GM12891 (cell line): ENCODE measurements around the gene SLC46A2.
A peak's percentile ranks its signal among the peaks of the same experiment; 100 is the strongest.

Experiments used
- DNase-seq: peaks from one replicate; pipeline ENCODE4 v3.0.0; 2011; ENCODE audit warnings: low spot score; ENCODE audit not compliant: insufficient read length
- FAIRE-seq: peaks from 2 replicates; lab custom pipeline; 2011; peaks lifted over from hg19 to GRCh38; lab: Jason Lieb, UNC
- PAX5 ChIP-seq: IDR thresholded peaks from 2 replicates; pipeline ENCODE4 v1.6.1; 2011; ENCODE audit warnings: low read length, moderate library complexity, mild to moderate bottlenecking; ENCODE audit not compliant: insufficient read depth, severe bottlenecking
- POLR2A ChIP-seq: IDR thresholded peaks from 2 replicates; pipeline ENCODE4 v1.6.1; 2011; ENCODE audit warnings: low read depth, low read length, control low read depth
- POLR2AphosphoS5 ChIP-seq: IDR thresholded peaks from 2 replicates; pipeline ENCODE4 v1.6.1; 2011; ENCODE audit warnings: low read depth, low read length, control low read depth
- POU2F2 ChIP-seq: IDR thresholded peaks from 2 replicates; pipeline ENCODE4 v1.6.1; 2011; ENCODE audit warnings: low read depth, mild to moderate bottlenecking, control low read depth, low read length, moderate library complexity
- SPI1 ChIP-seq: IDR thresholded peaks from 2 replicates; pipeline ENCODE4 v1.6.1; 2011; ENCODE audit warnings: low read depth, low read length, control low read depth
- TAF1 ChIP-seq: IDR thresholded peaks from 2 replicates; pipeline ENCODE4 v1.6.1; 2011; ENCODE audit warnings: low read depth, low read length, control low read depth

Gene SLC46A2

DNA sequence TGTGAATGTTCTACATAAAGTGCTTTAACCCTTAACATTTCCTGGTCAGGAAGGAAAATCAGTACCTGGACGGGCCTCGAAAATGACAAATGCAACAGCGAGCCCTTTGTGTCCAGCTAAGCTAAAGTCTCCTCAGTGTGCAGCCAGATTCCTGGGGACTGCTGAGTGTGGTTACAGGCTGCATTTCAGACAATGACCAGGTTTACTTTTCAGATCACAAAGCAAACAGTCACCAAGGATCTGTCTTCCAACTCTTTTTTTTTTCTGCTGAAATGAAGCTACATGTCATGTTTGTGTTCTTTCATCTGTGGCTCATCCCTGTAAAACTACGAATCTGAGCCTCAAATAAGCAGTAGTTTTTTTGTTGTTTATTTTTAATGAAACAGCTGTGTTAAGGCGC lies 20.8 kb downstream of the SLC46A2 start:
- DNase-seq = no peak
- FAIRE-seq = no peak
- TF ChIP-seq POLR2A (no peak), TAF1 (no peak), POU2F2 (no peak), SPI1 (no peak), POLR2AphosphoS5 (no peak), PAX5 (no peak)

- TF ChIP-seq POLR2AphosphoS5 (no peak), POLR2A (no peak), SPI1 (no peak), POU2F2 (no peak), TAF1 (no peak), PAX5 (peak; percentile 38)
- DNase-seq = no peak
- peak; percentile 75 for FAIRE-seq
Observed at GRCh38 chr9:112869041-112869529, 21.6 kb downstream of the SLC46A2 start.

DNA sequence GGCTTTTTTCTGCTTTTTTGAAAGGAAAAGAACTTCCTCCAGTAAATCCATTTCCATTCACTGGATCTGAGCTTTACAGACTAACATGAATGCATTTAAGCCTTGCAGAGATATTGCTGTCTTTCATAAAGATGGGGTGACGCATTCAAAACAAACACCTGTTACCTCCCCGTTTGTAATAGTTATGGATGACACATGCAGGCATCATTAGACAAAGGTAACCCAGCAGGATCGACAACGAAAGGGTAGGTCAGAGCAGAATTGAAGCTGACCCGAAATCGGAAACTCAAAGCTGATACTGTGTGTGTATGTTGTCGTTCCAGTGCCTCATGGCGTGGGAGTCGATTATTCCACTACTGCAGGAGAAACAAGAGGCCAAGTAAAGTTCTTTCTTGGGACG lies 22.2 kb downstream of the SLC46A2 start:
- TF ChIP-seq POLR2AphosphoS5 = no peak
- TF ChIP-seq TAF1 = no peak
- no peak for TF ChIP-seq POU2F2
- TF ChIP-seq SPI1 = no peak
- no peak for TF ChIP-seq POLR2A
- TF ChIP-seq PAX5 = no peak
- no peak for FAIRE-seq
- no peak for DNase-seq

- peak; percentile 29; the same call in 1 of the 2 replicates for TF ChIP-seq SPI1
- no peak for TF ChIP-seq PAX5
- no peak for TF ChIP-seq POU2F2
- TF ChIP-seq POLR2AphosphoS5 = no peak
- no peak for TF ChIP-seq POLR2A
- TF ChIP-seq TAF1 = no peak
- no peak for FAIRE-seq
Observed at GRCh38 chr9:112867275-112867991, 23.2 kb downstream of the SLC46A2 start.

DNA sequence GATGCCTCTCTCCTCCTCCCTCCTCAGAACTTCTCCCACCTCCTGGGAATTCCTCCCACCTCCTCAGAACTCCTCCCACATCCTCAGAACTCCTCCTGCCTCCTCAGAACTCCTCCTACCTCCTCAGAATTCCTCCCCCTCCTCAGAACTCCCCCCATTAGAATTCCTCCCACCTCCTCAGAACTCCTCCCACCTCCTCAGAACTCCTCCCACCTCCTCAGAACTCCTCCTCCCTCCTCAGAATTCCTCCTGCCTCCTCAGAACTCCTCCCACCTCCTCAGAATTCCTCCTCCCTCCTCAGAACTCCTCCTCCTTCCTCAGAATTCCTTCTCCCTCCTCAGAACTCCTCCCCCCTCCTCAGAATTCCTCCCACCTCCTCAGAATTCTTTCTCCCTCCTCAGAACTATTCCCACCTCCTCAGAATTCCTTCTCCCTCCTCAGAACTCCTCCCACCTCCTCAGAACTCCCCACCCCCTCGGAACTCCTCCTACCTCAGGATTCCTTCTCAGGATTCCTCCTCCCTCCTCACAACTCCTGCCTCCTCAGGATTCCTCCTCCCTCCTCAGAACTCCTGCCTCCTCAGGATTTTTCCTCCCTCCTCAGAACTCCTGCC lies 23.9 kb downstream of the SLC46A2 start:
- TF ChIP-seq POLR2A (no peak), POU2F2 (no peak), POLR2AphosphoS5 (no peak), TAF1 (no peak), SPI1 (no peak), PAX5 (no peak)
- FAIRE-seq (no peak), DNase-seq (no peak)

More at GRCh38 chr9:112867275-112867991, 23.2 kb downstream of the SLC46A2 start:
- no peak for DNase-seq

DNA sequence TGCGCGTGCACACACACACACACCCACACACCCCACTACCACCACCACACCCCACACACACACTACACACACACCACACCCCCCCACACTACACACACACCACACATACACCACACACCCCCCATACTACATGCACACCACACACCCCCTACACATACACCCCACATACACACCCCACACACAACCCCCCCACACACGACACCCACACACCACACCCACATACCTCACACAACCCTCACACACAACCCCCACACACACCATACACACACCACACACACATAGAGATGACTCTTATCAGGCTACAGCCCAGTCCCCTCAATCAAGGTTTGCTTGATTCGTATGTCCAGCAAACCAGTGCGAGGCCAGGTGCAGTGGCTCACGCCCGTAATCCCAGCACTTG lies 25.7 kb downstream of the SLC46A2 start:
- FAIRE-seq = no peak
- TF ChIP-seq POLR2A = no peak
- no peak for TF ChIP-seq PAX5
- no peak for TF ChIP-seq SPI1
- no peak for TF ChIP-seq POU2F2
- no peak for TF ChIP-seq POLR2AphosphoS5
- TF ChIP-seq TAF1 = no peak
- DNase-seq = no peak

- TF ChIP-seq SPI1 (no peak), PAX5 (no peak), POLR2A (no peak), TAF1 (no peak), POU2F2 (no peak), POLR2AphosphoS5 (no peak)
- no peak for FAIRE-seq
- no peak for DNase-seq
Observed at GRCh38 chr9:112864403-112864802, 26.3 kb downstream of the SLC46A2 start.

GRCh38 chr9:112863746-112864145 lies 26.9 kb downstream of the SLC46A2 start:
- TF ChIP-seq SPI1 = no peak
- no peak for TF ChIP-seq PAX5
- TF ChIP-seq POLR2AphosphoS5 = no peak
- TF ChIP-seq TAF1 = no peak
- no peak for TF ChIP-seq POU2F2
- no peak for TF ChIP-seq POLR2A
- DNase-seq = no peak
- no peak for FAIRE-seq

- no peak for DNase-seq
- TF ChIP-seq POLR2A (no peak), SPI1 (peak; percentile 22; the same call in 1 of the 2 replicates)
- FAIRE-seq = no peak
Observed at GRCh38 chr9:112863214-112863613, 27.5 kb downstream of the SLC46A2 start.
